Stimulated activated CD4-positive, alpha-beta T cell treated with anti-CD3 and anti-CD28 coated beads, Interleukin-4, amount 100 ng/mL, for 48 hours (primary cell): Measurements from ENCODE around the gene OSBPL1A.

Experiments
- DNase-seq, 2 donors: peaks; one replicate each; pipeline ENCODE4 v3.0.0-alpha.2; 2020; ENCODE audit warnings: low read depth in 2 of 2

The OSBPL1A gene

GRCh38 chr18:24126155-24126961 lies 271.3 kb downstream of the OSBPL1A start:
- no peak for DNase-seq

- DNase-seq, result no peak
Measured at GRCh38 chr18:24121625-24122024, 276.0 kb downstream of the OSBPL1A start.

- no peak for DNase-seq
Measured at GRCh38 chr18:24120676-24121075, 276.9 kb downstream of the OSBPL1A start.

- DNase-seq, result peak; percentile 62 to 72
Measured at GRCh38 chr18:24118750-24119577, 278.7 kb downstream of the OSBPL1A start.

GRCh38 chr18:24115628-24116027 lies 282.0 kb downstream of the OSBPL1A start:
- DNase-seq, result no peak

GRCh38 chr18:24114924-24115549 lies 282.6 kb downstream of the OSBPL1A start:
- DNase-seq, result no peak

GRCh38 chr18:24112874-24113615 lies 284.6 kb downstream of the OSBPL1A start:
- DNase-seq, result no peak

GRCh38 chr18:24112464-24112863 lies 285.2 kb downstream of the OSBPL1A start:
- DNase-seq, result no peak
